ENCODE data around the gene ANKRD34A.

The ANKRD34A gene

GRCh38 chr1:145994391-145995120, 30.2 kb upstream of the ANKRD34A start:
- TF ChIP-seq CTCF (IDR thresholded peaks at IDR 0.05; ENCODE audit: low read depth, low read length, missing control alignments), result no peak
- peak overlapping the region; percentile 93 for H3K4me3 ChIP-seq (replicated peaks; ENCODE audit: low read depth, low read length)
- no peak for DNase-seq (ENCODE audit: extremely low read depth, low read depth)

GRCh38 chr1:145993618-145994390, 29.4 kb upstream of the ANKRD34A start:
- TF ChIP-seq CTCF (IDR thresholded peaks at IDR 0.05; ENCODE audit: low read depth, low read length, missing control alignments), result no peak

GRCh38 chr1:145992958-145993617, 28.7 kb upstream of the ANKRD34A start:
- TF ChIP-seq CTCF (IDR thresholded peaks at IDR 0.05; ENCODE audit: low read depth, low read length, missing control alignments), result no peak
- H3K4me3 ChIP-seq (replicated peaks; ENCODE audit: low read depth, low read length), result peak overlapping the region; percentile 93

More at GRCh38 chr1:145993618-145994390, 29.4 kb upstream of the ANKRD34A start:
- H3K4me3 ChIP-seq (replicated peaks; ENCODE audit: low read depth, low read length), result peak overlapping the region; percentile 93
- DNase-seq (ENCODE audit: extremely low read depth, low read depth), result no peak

GRCh38 chr1:145992502-145992936, 28.1 kb upstream of the ANKRD34A start:
- no peak overlapping the region for H3K4me3 ChIP-seq (replicated peaks; ENCODE audit: low read depth, low read length)
- no peak for TF ChIP-seq CTCF (IDR thresholded peaks at IDR 0.05; ENCODE audit: low read depth, low read length, missing control alignments)
- no peak for DNase-seq (ENCODE audit: extremely low read depth, low read depth)

More at GRCh38 chr1:145992958-145993617, 28.7 kb upstream of the ANKRD34A start:
- DNase-seq (ENCODE audit: extremely low read depth, low read depth), result no peak

GRCh38 chr1:145991735-145992412, 27.5 kb upstream of the ANKRD34A start:
- no peak overlapping the region for H3K4me3 ChIP-seq (replicated peaks; ENCODE audit: low read depth, low read length)
- TF ChIP-seq CTCF (IDR thresholded peaks at IDR 0.05; ENCODE audit: low read depth, low read length, missing control alignments), result no peak
- DNase-seq (ENCODE audit: extremely low read depth, low read depth), result no peak

GRCh38 chr1:145990249-145990855, 26.0 kb upstream of the ANKRD34A start:
- no peak for DNase-seq (ENCODE audit: extremely low read depth, low read depth)
- H3K4me3 ChIP-seq (replicated peaks; ENCODE audit: low read depth, low read length), result no peak overlapping the region
- no peak for TF ChIP-seq CTCF (IDR thresholded peaks at IDR 0.05; ENCODE audit: low read depth, low read length, missing control alignments)
